Measurements from ENCODE around the gene ENTREP1.
"Not testable (repeated sequence)": the region's sequence is repeated elsewhere in the genome, so short reads cannot be mapped to it uniquely, and the experiment has no call there.

ENTREP1 gene, protein sequence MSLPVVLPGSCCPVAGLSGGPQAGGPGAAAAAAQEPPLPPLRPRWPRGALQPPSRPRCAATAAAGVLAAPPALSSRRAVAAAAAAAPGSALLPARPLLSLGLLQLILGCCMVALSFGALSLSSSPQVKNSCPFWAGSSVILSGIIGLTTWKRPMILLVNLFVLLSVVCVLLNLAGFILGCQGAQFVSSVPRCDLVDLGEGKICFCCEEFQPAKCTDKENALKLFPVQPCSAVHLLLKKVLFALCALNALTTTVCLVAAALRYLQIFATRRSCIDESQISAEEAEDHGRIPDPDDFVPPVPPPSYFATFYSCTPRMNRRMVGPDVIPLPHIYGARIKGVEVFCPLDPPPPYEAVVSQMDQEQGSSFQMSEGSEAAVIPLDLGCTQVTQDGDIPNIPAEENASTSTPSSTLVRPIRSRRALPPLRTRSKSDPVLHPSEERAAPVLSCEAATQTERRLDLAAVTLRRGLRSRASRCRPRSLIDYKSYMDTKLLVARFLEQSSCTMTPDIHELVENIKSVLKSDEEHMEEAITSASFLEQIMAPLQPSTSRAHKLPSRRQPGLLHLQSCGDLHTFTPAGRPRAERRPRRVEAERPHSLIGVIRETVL

DNA sequence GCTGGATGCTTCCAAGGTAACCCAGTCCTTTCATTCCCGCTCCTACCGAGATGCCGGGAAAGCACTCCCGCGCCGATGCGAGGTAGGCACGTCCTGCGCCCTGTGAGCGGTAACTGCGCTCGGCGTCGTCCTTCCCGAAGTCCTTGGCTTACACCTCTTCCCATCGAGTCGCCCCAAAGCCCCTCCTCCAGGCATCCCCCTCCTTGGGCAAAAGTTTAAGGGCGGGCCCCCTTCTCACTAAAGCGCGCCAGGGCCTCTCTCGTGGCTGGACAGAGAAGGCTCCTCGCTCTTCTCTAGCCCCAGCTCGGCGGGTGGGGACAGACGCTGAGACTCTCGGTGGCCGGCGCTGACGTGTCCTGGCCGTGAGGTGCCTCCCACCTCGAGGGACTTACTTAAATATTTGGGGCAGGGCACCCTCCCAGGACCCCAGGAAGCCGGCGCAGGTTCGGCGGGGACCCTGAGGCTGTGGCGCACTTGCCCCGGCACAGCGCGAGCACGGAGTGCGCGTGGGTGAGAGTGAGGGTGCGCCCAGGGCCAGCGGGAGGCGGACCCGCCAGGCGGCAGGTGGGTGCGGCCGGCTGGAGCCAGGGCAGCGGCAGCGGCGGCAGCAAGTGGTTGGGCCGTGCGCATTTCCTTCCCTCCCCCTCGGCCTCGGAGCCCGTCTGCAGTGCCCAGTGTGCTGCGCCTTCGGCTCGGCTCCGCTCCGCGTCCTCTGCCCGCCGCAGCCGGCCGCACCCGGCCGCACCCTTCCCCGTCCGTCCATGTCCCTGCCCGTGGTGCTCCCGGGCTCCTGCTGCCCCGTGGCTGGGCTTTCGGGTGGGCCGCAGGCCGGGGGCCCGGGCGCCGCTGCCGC, at the start of gene ENTREP1:
ENTREP1 (plus strand) TSS at position 667 of the 853 bp plus-strand sequence; CDS start at position 762, 95 bp downstream.
- peak; percentile 81 for DNase-seq

DNA sequence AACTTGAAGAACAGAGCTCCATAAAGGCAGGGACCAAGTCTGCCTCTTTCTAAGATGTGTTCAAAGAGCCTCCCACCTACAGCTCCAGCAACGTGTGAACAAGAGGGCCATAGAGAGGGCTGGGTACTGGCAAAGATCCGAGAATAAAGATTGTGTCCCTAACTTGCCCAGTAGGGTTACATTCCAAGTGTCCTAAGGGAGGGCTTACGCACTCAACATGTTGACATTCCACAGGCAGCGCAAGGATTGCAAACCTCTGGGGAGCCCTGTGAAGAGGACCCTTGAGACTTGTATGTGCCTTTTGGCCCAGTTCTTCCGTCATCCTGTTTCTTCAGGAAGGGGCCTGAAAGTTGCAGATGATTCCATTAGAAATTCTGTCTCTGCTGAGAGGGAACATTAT, 48.2 kb upstream of the ENTREP1 start:
- DNase-seq: no peak

DNA sequence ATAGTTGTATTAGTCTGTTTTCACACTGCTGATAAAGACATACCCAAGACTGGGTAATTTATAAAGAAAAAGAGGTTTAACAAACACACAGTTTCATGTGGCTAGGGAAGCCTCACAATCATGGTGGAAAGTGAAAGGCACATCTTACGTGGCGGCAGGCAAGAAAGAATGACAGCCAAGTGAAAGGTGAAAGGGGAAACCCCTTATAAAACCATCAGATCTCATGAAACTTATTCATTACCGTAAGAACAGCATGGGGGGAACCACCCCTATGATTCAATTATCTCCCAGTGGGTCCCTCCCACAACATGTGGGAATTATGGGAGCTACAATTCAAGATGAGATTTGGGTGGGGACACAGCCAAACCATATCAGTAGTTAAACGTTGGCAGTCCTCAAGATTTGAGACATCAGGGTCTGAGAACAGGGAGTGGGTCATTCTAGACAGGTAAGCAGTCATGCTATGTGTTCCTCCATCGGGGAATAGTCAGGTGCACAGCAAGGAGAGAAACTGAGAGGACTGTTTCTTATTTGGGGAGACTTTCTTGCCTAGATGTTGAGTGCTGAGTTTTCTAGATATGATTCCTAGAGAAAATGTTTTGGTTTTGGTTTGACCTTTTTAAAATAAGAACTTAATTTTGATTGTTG, 45.8 kb upstream of the ENTREP1 start:
- DNase-seq: no peak

DNA sequence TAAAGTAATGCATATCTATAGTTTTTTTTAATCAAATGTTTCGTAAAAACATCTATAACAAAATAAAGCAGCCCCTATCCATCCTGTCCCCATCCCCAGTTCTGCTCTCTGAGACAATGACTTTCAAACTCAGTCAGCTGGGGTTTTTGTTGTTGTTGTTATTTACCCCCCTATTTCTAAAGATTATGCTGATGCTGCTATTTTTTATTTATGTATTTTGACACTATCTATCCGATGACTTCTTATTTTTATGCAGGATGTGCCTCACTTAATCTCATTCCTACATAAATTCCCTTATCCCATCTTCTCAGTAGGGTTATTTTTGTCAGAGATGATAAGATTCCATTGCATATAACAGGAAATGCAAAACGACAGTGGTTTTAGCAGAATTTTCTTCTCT, 45.3 kb upstream of the ENTREP1 start:
- no peak for DNase-seq

DNA sequence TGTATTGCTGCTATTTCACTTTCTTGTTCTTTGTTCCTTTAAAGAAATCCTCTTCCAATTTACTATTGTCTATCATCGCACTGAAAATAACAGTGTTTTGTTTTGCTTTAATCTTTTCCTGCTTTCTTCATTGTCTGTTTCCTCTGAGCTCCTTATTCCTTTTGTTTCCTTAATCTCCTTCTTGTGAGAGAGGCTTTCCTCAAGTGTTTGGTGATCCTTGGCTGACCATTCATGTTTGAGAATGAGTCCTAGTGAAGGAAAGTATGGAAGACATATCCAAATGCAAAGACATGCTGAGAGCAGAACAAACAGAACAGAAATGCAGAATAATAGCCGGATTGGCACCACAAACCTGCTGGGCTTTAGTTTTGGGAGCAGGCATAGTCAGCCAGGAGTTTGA, 42.0 kb upstream of the ENTREP1 start:
- DNase-seq: no peak

DNA sequence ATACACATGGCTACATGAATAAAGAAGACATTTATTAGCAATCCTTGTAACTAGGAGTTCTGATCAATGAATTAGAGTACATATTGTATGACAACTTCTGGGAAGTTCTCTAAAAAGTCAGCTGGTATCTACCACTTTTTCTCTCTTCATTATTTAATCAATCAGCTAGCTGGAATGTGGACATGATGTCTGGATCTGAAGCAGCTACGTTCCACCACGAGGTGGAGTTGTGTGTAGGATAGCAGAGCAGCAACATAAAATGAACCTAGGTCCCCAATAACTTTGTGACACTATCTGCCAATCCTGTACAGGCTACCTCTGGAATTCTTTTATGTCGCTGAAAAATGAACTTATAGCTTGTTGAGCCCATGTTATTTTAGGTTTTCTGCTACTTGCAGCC, 32.9 kb upstream of the ENTREP1 start:
- no peak for DNase-seq

DNA sequence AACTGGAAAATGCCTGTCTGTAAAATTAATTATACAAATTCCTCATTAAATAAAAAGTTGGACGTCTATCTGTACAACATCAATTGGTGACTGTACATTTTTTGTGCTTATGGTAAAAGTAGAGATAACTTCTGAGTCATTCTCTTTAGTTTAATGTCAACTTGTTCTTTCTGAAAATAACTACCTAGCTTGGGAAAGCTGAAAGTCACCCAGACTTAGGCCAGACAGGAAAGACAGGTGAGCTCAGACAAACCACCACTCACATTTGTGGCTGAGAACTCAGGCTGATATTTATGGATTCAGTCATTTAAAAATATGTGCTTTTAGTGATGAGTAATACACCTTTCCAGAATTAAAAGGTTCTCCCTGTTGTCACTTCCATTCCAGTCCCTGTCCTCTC, 31.9 kb upstream of the ENTREP1 start:
- no peak for DNase-seq

DNA sequence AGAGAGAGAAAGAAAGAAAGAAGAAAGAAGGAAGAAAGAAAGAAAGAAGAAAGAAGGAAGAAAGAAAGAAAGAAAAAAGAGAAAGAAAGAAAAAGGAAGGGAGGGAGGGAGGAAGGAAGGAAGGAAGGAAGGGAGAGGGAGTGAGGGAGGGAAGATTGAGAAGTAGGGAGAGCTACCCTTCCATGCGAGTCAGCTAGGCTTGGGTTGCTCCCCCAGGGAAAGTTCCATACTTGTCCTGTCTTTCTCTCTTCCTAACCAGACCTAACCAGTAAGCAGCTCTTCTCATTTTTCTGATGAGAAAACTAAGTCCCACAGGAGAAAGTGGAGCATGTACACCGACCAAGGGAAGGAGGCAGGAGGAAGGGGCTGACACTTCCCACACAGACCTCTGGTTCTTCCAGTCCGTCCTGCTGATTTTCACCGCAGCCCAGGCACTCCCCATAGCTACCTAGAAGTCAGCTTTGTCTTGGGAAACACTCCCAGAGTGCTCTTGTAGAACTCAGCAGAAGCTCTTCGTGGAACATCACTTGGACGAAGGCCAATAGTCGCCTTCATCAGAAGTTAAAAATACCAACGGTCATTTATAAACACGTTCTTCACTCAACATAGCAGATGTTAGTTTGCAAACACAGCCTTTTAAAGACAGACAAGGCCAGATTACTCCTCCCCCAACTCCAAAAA, 29.0 kb upstream of the ENTREP1 start:
- DNase-seq: no peak

DNA sequence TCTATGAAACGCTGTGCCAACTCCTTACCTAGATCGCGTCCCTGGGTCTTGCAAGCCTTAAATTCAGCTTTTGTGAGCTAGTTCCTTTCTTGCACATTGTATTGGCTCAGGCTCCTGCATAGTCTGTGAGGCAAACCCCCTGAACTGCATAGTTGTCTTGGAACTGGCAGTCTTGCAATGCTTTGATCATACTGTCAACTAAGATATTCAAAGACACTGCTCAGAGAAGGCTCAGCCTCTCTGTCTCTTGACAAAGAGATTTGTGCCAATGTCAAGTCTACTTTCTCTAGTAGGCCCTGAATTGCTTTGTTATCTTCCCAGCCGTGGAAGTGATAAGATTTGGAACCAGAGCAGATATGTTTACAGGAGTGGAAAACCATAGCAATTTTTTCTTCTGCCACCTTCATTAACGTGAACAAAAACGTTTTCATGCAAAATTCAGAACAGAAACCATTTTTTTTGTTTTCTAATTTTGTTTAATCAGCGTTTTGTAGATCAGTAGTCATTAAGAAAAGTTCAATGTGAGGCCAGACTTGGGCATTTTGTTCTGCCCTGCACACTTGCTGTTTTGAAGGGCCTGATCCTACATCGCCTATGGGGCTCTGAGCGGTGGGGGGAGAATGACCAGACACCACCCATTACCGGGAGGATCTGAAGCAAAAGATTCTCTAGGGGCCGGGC, 27.6 kb upstream of the ENTREP1 start:
- DNase-seq: peak; percentile 61

DNA sequence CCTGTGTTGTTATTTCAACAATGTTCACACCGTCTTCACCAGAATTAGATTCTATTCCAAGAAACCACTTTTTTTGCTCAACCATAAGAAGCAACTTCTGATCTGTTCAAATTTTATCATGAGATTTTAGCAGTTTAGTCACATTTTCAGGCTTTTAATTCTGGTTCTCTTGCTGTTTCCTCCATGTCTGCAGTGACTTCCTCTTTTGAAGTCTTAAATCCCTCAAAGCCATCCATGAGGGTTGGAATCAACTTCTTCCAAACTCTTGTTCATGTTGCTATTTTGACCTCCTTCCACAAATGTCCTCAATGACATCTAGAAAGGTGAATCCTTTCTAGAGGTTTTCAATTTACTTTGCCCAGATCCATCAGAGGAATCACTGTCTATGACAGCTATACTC, 25.7 kb upstream of the ENTREP1 start:
- no peak for DNase-seq

DNA sequence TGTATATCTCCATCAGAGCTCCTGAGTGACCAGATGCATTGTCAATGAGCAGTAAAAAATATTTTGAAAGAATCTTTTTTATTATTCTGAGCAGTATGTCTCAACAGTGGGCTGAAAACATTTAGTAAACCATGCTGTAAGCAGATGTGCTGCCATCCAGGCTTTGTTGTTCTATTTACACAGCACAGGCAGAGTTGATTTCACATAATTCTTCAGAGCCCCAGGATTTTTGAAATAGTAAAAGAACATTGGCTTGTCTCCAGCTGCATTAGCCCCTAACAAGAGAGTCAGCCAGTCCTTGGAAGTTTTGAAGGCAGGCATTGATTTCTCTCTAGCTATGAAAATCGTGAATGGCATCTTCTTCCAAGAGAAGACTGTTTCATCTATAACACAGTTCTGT, 25.2 kb upstream of the ENTREP1 start:
- no peak for DNase-seq

DNA sequence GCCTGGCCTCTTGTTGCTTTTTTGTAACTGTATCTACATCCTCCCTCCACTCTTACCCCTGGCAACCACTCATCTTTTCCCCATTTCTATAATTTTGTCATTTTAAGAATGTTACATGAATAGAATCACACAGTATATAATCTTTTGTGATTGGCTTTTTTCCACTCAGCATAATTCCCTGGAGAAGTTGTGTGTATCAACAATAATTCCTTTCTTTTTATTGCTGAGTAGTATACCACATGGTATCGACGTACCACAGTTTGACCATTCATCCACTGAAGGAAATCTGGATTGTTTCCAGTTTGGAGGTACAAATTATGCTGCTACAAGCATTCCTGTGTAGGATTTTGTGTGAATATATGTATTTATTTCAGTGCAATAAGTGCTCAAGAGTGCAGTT, 21.7 kb upstream of the ENTREP1 start:
- no peak for DNase-seq

DNA sequence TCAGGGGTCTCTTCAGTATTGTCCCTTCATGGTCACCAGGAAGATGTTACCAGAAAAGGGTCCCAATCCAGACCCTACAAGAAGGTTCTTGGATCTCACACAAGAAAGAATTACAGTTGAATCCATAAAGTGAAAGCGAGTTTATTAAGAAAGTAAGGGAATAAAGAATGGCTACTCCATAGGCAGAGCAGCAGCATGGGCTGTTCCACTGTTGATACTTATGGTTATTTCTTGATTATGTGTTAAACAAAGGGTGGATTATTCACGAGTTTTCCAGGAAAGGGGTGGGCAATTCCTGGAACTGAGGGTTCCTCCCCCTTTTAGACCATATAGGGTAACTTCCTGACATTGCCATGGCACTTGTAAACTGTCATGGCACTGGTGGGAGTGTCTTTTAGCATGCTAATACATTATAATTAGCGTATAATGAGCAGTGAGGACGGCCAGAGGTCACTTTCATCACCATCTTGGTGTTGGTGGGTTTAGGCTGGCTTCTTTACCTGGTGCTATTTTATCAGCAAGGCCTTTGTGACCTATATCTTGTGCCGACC, 18.0 kb upstream of the ENTREP1 start:
- DNase-seq: not testable (repeated sequence)

DNA sequence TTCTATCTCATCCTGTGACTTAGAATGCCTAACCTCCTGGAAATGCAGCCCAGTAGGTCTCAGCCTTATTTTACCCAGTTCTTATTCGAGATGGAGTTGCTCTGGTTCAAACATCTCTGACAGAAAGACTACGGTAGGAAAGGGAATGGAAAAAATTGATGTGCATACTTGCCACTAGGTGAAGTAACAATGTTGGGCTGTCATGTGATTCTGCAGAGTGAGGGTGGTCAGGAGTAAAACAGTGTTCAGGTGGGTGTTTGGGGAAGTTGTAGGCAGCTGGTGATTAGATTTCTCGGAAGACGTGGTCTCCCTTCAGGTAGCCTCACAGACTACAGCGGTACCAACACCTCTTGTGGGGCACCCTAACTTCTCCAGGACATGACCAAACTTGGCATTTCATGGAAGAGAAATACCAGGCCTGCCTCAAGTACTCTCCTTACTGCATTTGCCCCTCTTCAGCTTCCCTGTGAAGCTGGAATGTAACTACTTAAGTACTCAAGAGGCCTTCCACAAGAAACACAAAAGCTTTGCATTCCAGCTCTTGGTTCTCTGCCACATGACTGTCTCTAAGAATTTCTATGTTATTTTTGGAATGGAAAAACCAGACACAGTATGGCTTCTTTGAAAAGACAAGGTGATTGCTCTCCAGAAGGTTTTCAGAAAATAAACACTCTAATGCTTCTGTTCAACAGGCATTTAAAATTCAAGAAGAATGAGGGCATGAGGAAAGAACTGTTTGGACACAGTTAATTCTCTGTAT, 17.4 kb upstream of the ENTREP1 start:
- peak; percentile 71 for DNase-seq

DNA sequence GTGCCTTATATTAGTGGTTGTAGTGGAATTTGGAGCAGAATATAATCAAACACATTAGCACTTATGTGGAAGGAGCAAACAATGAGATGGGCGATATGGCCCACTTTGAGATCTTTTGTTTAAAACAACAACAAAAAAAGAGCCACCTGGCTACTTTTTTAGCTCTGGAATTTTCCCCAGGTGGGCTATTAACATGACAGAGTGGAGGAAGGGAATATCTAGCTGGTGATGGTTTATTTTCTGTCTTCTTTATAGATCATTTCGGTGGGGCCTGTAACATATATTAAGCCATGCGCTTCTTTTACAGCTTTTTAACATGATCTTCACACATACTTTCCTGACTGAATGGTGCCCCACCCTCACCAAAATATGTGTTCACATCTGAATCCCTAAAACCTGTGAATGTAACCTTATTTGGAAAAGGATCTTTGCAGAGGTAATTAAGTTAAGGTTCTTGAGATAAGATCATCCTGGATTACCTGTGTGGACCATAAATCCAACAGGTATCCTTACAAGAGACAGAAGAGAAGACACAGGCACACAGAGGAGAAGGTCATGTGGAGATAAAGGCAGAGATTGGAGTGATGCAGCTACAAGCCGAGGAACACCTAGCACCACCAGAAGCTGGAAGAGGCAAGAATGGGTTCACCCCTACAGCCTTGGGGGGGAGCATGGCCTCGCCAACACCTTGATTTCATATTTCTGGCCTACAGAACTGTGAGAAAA, 16.6 kb upstream of the ENTREP1 start:
- DNase-seq: no peak

DNA sequence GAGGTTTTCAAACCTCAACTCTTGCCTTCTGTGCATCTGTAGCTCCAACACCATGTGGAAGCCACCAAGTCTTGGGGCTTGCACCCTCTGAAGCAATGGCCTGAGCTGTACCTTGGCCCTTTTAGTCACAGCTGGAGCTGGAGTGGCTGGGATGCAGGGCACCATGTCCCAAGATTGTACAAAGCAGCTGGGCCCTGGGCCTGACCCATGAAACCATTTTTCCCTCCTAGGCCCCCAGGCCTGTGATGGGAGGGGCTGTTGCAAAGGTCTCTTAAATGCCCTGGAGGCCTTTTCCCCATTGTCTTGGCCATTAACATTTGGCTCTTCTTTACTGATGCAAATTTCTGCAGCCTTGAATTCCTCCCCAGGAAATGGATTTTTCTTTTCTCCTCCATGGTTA, 11.8 kb upstream of the ENTREP1 start:
- no peak for DNase-seq

DNA sequence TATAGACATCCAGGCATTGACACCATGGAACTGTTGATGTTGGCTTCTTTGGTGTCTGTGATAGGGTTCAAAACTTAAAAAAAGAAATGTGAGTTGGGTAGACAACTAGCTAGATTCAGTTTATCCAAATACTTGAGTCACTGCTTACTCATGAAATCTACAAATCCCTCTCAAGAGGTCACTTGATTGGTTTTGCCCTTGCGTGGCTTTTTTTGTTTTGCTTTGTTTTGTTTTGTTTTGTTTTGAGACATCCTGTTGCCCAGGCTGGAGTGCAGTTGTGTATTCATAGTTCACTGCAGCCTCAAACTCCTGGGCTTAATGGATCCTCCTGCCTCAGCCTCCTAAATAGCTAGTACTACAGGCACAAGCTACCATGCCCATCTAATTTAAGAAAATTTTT, 10.5 kb upstream of the ENTREP1 start:
- DNase-seq: no peak

DNA sequence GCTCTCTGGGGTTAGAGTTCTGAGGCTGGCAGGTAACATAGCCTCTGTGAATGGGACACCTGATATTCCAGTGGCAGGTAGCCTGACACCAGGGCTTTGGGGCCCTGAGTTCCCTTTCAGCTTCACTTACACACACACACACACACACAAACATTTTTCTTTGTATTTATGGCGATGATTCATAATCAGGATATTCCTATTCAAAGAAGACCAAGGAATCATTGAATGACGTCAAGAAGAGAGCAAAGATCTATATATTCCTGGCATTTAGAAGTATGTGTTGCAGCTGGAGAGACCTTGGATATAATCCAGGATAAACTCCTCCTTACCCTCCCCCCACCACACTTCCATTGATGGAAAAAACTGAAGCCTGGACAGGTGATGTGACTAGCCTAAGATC, 7.9 kb upstream of the ENTREP1 start:
- no peak for DNase-seq

DNA sequence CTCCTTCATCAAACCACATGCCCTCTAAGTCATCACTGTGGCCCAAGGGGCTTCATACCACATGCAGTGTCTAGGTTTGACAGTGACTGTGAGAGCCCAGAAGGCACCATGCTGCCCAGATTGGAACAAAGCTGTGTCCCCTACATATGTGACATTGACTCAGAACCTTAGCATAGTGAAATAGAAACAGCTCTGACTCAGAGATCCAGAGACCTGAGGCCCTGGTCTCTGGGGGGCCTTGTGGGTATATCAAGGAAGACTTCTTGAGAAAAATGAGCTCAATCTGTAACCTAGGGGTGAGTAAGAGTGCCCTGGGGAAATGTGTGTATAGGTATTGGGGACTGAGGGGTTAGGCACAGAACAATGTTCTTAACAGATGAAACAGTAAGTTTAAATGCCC, 7.1 kb upstream of the ENTREP1 start:
- DNase-seq: no peak

DNA sequence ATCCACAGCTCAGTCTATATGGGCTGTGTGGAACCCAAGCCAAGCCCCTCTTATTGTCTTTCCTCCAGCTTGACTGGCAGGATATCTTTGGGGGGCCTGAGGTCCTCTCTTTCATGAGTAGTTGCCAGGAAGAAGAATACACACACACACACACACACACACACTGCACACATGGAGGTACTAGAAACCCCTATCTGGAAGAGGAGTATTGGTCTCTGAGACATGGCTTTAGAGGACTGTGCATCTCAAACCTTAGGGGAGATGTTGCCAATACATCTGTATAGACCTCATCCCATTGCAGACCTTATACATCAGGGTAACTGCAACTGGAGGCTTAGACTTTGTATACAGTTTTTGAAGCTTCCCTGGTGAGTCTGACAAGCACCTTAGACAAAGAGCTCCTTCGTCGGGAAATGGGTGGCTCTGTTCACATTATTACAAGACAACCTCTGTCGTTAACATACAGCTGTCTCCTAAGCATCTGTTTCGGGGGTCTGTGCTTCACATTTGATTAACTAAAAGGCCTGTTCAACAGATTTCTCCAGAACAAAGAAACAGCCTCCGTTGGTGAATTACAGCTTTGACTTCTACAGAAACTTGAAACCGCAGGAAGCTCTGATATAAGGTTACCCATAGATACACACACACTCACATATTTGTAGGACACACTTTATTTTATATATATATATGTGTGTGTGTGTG, 5.5 kb upstream of the ENTREP1 start:
- DNase-seq: no peak
